Pancreas (tissue), 10 donors: Measurements from ENCODE around the gene MBTPS1. TPM values are rescaled to one million over a fixed set of nuclear protein-coding genes. Genes with fewer than 3 reads are reported as not detected.
"Not testable (repeated sequence)": the region's sequence is repeated elsewhere in the genome, so short reads cannot be mapped to it uniquely, and the experiment has no call there.

Experiments used
- ATAC-seq, 4 donors: fragments of 200-7000 bp; cut with Tn5 transposase; one replicate each; pipeline versions ENCODE4 v1.8.0 to v1.9.1; 2020; ENCODE audit warnings: mild to moderate bottlenecking in 4 of 4, moderate library complexity in 4 of 4
- DNase-seq, 6 donors: peaks; one replicate each; pipeline ENCODE4 v3.0.0-alpha.2; 2020
- FAIRE-seq: peaks from 2 replicates; lab custom pipeline; 2012; peaks lifted over from hg19 to GRCh38; lab: Jason Lieb, UNC
- H3K27ac ChIP-seq, 4 donors: fragments of 200-600 bp; sonication (generic); 1 replicate in 3 of 4; 2 replicates in 1 of 4; pipeline versions ENCODE4 v1.5.0 to v1.8.0; 2020
- H3K27me3 ChIP-seq, 4 donors: fragments of 200-600 bp; one replicate each; pipeline ENCODE4 v1.8.0; 2021
- H3K36me3 ChIP-seq, 3 donors: fragments of 200-600 bp; sonication (generic) in 1 of 3; one replicate each; pipeline versions ENCODE4 v1.5.0 to v1.8.0; 2020 to 2021
- H3K4me1 ChIP-seq, 3 donors: fragments of 200-600 bp; one replicate each; pipeline ENCODE4 v1.8.0; 2021
- H3K4me3 ChIP-seq, 4 donors: fragments of 200-600 bp; sonication (generic) in 2 of 4; one replicate each; pipeline versions ENCODE4 v1.5.0 to v1.8.0; 2020 to 2021
- H3K9me3 ChIP-seq, 4 donors: fragments of 200-600 bp; one replicate each; pipeline ENCODE4 v1.8.0; 2021
- CTCF ChIP-seq, 4 donors: fragments of 200-600 bp; sonication (generic) in 3 of 4; IDR thresholded peaks; one replicate each; pipeline versions ENCODE4 v1.5.0 to v1.8.0; 2021; ENCODE audit warnings: antibody characterized with exemption in 4 of 4
- WGBS, 2 donors: extraction: QIAGEN DNeasy Blood & Tissue Kit; methylation state at CpG; one replicate each; pipeline ENCODE4 v1.1.7; 2013; 5-methylcytosine and 5-hydroxymethylcytosine counted together
- intact Hi-C, 3 donors: fragments of 100-400 bp; cut with DNase I; formaldehyde crosslinking; loops; one replicate each; pipeline versions ENCODE4 v1.11.1 to v1.14.2; 2022
- polyA plus RNA-seq, 2 donors: library from polyadenylated mRNA; stranded (reverse); fragments of 200-250 nt; gene quantifications; one replicate each; pipeline ENCODE4 v1.2.3, GENCODE V29; 2013
- total RNA-seq, 6 donors: library from RNA; stranded (reverse); fragmentation: NEBNext Ultra II Directional in 4 of 6; extraction: Animal tissue kit (Norgen Biotek cat#: 25700) in 4 of 6; gene quantifications; one replicate each; pipeline versions ENCODE4 v1.2.1 to v1.2.4, GENCODE V29; 2021 to 2023
- donor health status: healthy with polysubstance abuse.
- donor health status: DM: no; HTN: no; CAD: no; lungs with moderate emphysema.
- donor health status: DM: no; HTN: no; CAD: no.
- donor health status: control.
- donor health status: control.
- donor health status: Bipolar disorder and iron deficiency.
- donor health status: DM: yes; HTN: yes; CAD: no.
- donor health status: DM: no; HTN: no; CAD: no.
- donor health status: DM: no; HTN: no; CAD: no.
- donor health status: DM: yes; HTN: yes; CAD: no.

Gene MBTPS1
- total and polyA plus RNA-seq, 8 donors: 32.8 to 56.8 (median 43.2) TPM

- Histone ChIP-seq H3K9me3 (no peaks in the 10 kb centered on the region), H3K27ac (peak overlapping the region in 3 of 4 donors; percentile 84 to 89 (median 88)), H3K27me3 (no peaks in the 10 kb centered on the region), H3K4me3 (peak overlapping the region; percentile 68 to 100 (median 80)), H3K4me1 (peaks cover 0 to 14% (median 6%) of the 10 kb centered on the region in 3 donors), H3K36me3 (no peaks in the 10 kb centered on the region)
- intact Hi-C loops: no loop called here
- ATAC-seq (peak in 3 of 4 donors; percentile 5 to 13 (median 10)), DNase-seq (no peak), FAIRE-seq (no peak)
- no peak for TF ChIP-seq CTCF (IDR thresholded peaks at IDR 0.05)
- WGBS, 2 donors: 8 to 13% methylated on average over 12 of the region's 12 CpGs
These were observed 727 bp upstream of the MBTPS1 start for GRCh38 chr16:84117494-84117843.

DNA sequence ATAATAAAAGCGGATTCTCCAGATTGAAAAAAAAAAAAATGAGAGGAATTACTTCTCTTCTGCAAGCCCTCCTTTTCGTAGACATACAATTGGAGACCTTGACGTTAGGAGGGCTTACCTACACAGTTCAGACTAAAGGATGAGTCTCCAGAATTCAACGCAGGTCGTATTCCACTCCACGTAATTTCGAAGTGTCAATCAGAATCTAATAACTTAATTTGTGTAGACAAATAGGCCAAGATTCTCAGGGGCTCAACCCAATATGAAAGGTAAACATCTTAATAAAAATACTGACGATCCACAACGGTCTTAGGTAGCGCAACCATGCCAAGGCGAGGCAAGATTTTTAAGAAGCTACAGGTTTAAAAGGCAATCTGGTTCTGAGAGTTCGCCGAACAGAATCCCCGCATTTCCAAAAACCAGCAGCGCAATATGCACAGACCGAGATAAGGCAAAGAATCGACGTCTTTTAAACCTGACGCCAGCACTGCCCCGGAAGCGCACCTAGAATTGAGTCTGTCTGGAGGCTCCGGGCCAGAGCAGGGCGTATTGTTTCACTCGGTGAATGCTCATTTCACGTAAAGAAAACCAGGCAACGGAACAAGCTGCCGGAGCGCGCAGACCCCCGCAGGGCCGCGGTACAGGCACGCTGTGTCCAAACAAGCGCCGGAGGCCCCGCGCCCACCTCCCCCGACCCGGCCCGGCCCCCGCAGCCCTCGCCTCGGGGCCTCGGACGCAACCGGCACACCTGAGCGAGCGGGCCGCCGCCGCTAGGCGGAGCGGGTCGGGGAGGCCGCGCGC lies 623 bp downstream of the MBTPS1 start:
- no peaks in the 10 kb centered on the region for H3K36me3 ChIP-seq
- DNase-seq (peak in 2 of 6 donors; percentile 53), FAIRE-seq (no peak), ATAC-seq (peak; percentile 30 to 60 (median 38))
- no peaks in the 10 kb centered on the region for H3K9me3 ChIP-seq
- H3K27me3 ChIP-seq: no peaks in the 10 kb centered on the region
- WGBS, 2 donors: 1% methylated on average over 53 to 57 of the region's 57 CpGs
- H3K4me3 ChIP-seq: peak overlapping the region; percentile 68 to 100 (median 80)
- intact Hi-C loops: no loop called here
- peak overlapping the region; percentile 84 to 89 (median 88) for H3K27ac ChIP-seq
- peaks cover 0 to 14% (median 6%) of the 10 kb centered on the region in 3 donors for H3K4me1 ChIP-seq
- peak in 3 of 4 donors; percentile 14 to 21 (median 18) for TF ChIP-seq CTCF (IDR thresholded peaks at IDR 0.05)

DNA sequence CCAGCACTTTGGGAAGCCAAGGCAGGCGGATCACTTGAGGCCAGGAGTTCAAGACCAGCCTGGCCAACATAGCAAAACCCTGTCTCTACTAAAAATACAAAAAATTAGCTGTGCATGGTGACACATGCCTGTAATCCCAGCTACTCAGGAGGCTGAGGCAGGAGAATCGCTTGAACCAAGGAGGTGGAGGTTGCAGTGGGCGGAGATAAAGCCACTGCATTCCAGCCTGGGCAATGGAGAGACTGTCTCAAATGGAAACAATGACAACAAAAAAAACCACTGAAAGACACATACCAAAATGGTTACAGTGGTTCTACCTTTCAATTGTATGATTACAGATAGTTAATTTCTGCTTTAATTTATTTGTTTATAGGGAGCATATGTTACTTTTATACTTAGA lies 4.8 kb downstream of the MBTPS1 start:
- H3K36me3 ChIP-seq, H3K27ac ChIP-seq, FAIRE-seq, intact Hi-C loops, H3K27me3 ChIP-seq, H3K4me3 ChIP-seq, H3K9me3 ChIP-seq, ATAC-seq, DNase-seq: not testable (repeated sequence)
- WGBS, 2 donors: 92 to 97% methylated on average over 3 of the region's 3 CpGs
- H3K4me1 ChIP-seq: peaks cover 0 to 13% (median 6%) of the 10 kb centered on the region in 3 donors

- Histone ChIP-seq H3K4me3 (no peak overlapping the region), H3K4me1 (peaks cover 0 to 13% (median 6%) of the 10 kb centered on the region in 3 donors), H3K9me3 (no peaks in the 10 kb centered on the region), H3K27me3 (no peaks in the 10 kb centered on the region), H3K36me3 (peaks cover 0 to 4% (median 0%) of the 10 kb centered on the region in 3 donors), H3K27ac (no peak overlapping the region)
- ATAC-seq (no peak), FAIRE-seq (no peak), DNase-seq (no peak)
- intact Hi-C loops: no loop called here
- no peak for TF ChIP-seq CTCF (IDR thresholded peaks at IDR 0.05)
- 77 to 89% methylated on average over 3 of the region's 3 CpGs for WGBS, 2 donors
These were observed 5.2 kb downstream of the MBTPS1 start for GRCh38 chr16:84111525-84111924.

- TF ChIP-seq CTCF (IDR thresholded peaks at IDR 0.05): no peak
- no peaks in the 10 kb centered on the region for H3K9me3 ChIP-seq
- H3K36me3 ChIP-seq: peaks cover 0 to 4% (median 0%) of the 10 kb centered on the region in 3 donors
- H3K4me1 ChIP-seq: peaks cover 0 to 11% (median 5%) of the 10 kb centered on the region in 3 donors
- H3K27ac ChIP-seq: no peak overlapping the region
- no peaks in the 10 kb centered on the region for H3K27me3 ChIP-seq
- FAIRE-seq (no peak), DNase-seq (no peak), ATAC-seq (no peak)
- intact Hi-C loops: no loop called here
- WGBS, 2 donors: 72 to 76% methylated on average over 3 of the region's 3 CpGs
- H3K4me3 ChIP-seq: no peak overlapping the region
These were observed 6.2 kb downstream of the MBTPS1 start for GRCh38 chr16:84110527-84110926.
